DOHH2 (cell line): ENCODE measurements around the gene CARMIL1.

Experiments
- EZH2phosphoT487 ChIP-seq: fragments of 200-600 bp; sonication (generic); IDR thresholded peaks from 2 replicates; pipeline ENCODE4 v1.6.1; 2017; ENCODE audit warnings: borderline replicate concordance, mild to moderate bottlenecking, antibody characterized with exemption, low read length, moderate library complexity, mixed read lengths
- TF ChIP-seq, protein P1 (sequence below): fragments of 200-600 bp; sonication (generic); IDR thresholded peaks from one replicate; pipeline ENCODE4 v1.5.1; 2014; ENCODE audit warnings: antibody characterized with exemption, mild to moderate bottlenecking, low read depth, low read length; ENCODE audit not compliant: poor library complexity, severe bottlenecking

DNA sequence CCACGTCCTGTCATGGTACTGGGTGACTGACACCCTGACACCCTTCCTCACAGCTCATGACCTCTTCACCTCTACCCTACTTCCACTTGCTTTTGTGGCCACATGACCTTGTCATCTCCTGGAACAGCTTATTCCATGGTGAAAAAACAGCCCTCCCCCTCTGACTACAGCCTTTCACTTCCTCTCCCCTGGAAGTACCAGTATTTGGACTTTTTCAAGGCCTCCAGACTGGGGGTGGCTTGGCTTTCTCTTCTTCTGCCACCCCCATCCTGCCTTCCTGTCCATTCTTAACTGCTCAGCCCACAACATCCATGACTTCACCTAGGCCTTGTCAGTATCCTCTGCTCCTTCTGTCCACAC, 168.4 kb downstream of the CARMIL1 start:
- no peak for TF ChIP-seq EZH2phosphoT487
- TF ChIP-seq, protein P1, sequence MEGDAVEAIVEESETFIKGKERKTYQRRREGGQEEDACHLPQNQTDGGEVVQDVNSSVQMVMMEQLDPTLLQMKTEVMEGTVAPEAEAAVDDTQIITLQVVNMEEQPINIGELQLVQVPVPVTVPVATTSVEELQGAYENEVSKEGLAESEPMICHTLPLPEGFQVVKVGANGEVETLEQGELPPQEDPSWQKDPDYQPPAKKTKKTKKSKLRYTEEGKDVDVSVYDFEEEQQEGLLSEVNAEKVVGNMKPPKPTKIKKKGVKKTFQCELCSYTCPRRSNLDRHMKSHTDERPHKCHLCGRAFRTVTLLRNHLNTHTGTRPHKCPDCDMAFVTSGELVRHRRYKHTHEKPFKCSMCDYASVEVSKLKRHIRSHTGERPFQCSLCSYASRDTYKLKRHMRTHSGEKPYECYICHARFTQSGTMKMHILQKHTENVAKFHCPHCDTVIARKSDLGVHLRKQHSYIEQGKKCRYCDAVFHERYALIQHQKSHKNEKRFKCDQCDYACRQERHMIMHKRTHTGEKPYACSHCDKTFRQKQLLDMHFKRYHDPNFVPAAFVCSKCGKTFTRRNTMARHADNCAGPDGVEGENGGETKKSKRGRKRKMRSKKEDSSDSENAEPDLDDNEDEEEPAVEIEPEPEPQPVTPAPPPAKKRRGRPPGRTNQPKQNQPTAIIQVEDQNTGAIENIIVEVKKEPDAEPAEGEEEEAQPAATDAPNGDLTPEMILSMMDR: no peak
